PC-3 (cell line): ENCODE measurements around the gene CMSS1. TPM values are rescaled to one million over a fixed set of nuclear protein-coding genes. Genes with fewer than 3 reads are reported as not detected.

ENCODE experiments used
- ATAC-seq: fragments of 200-7000 bp; cut with Tn5 transposase; 2 replicates; pipeline ENCODE4 v1.9.1; 2020; ENCODE audit warnings: mild to moderate bottlenecking, moderate library complexity
- BruUV-seq: library from RNA; stranded (reverse); fragments of 400-500 nt; replicated peaks from 2 replicates; lab custom pipeline; 2021; lab: Mats Ljungman, UMichigan
- CTCF ChIA-PET: fragments of 300-600 bp; sonication (Branson Sonifier 250); formaldehyde crosslinking; loops from one replicate; lab custom pipeline; 2022; ENCODE audit warnings: antibody characterized with exemption; lab: Charles Lee
- POLR2A ChIA-PET: fragments of 300-600 bp; sonication (Branson Sonifier 250); formaldehyde crosslinking; loops from one replicate; lab custom pipeline; 2022; ENCODE audit warnings: antibody characterized with exemption; ENCODE audit not compliant: unreplicated experiment; lab: Charles Lee
- DNase-seq: peaks from one replicate; pipeline ENCODE4 v3.0.0-alpha.2; 2015
- H2AFZ ChIP-seq: fragments of 300-600 bp; sonication (generic); 2 replicates; pipeline ENCODE4 v1.6.0; 2016; ENCODE audit warnings: antibody characterized with exemption, low read length
- H3F3A ChIP-seq: fragments of 300-600 bp; sonication (generic); one replicate; pipeline ENCODE4 v1.6.0; 2017; ENCODE audit warnings: antibody characterized with exemption, low read length, control low read depth, mild to moderate bottlenecking; ENCODE audit not compliant: unreplicated experiment
- H3K27ac ChIP-seq: fragments of 300-600 bp; sonication (generic); 2 replicates; pipeline ENCODE4 v1.5.1; 2016; ENCODE audit warnings: mild to moderate bottlenecking, low read length
- H3K27me3 ChIP-seq: fragments of 300-600 bp; sonication (generic); 2 replicates; pipeline ENCODE4 v1.6.1; 2016; ENCODE audit warnings: low read length, mixed read lengths
- H3K36me3 ChIP-seq: fragments of 300-600 bp; sonication (generic); 2 replicates; pipeline ENCODE4 v1.6.1; 2016; ENCODE audit warnings: low read depth, mixed run types, low read length, mixed read lengths
- H3K4me1 ChIP-seq: fragments of 300-600 bp; sonication (generic); 2 replicates; pipeline ENCODE4 v1.5.1; 2016; ENCODE audit warnings: low read length; ENCODE audit not compliant: insufficient read depth
- H3K4me2 ChIP-seq: fragments of 300-600 bp; sonication (generic); 2 replicates; pipeline ENCODE4 v1.6.0; 2016; ENCODE audit warnings: low read length
- H3K4me3 ChIP-seq: fragments of 300-600 bp; sonication (generic); 2 replicates; pipeline ENCODE4 v1.5.1; 2016; ENCODE audit warnings: mild to moderate bottlenecking, low read length, mixed read lengths
- H3K79me2 ChIP-seq: fragments of 300-600 bp; sonication (generic); 2 replicates; pipeline ENCODE4 v1.6.1; 2017; ENCODE audit warnings: low read length, mixed read lengths
- H3K9ac ChIP-seq: fragments of 300-600 bp; sonication (generic); 2 replicates; pipeline ENCODE4 v1.6.0; 2016; ENCODE audit warnings: mild to moderate bottlenecking, low read length
- H3K9me2 ChIP-seq: fragments of 300-600 bp; sonication (generic); replicated peaks from 2 replicates; pipeline ENCODE4 v1.6.1; 2016; ENCODE audit warnings: mixed run types, low read length, mixed read lengths
- H3K9me3 ChIP-seq: fragments of 300-600 bp; sonication (generic); 2 replicates; pipeline ENCODE4 v1.6.1; 2016; ENCODE audit warnings: low read length, mixed read lengths
- H4K20me1 ChIP-seq: fragments of 300-600 bp; sonication (generic); 2 replicates; pipeline ENCODE4 v1.6.1; 2016; ENCODE audit warnings: low read length, mixed read lengths
- CTCF ChIP-seq: fragments of 300-600 bp; sonication (generic); conservative IDR thresholded peaks from 2 replicates; pipeline ENCODE4 v1.5.1; 2017; ENCODE audit warnings: antibody characterized with exemption, low read depth, mild to moderate bottlenecking, low read length
- EZH2 ChIP-seq: fragments of 300-600 bp; sonication (generic); IDR thresholded peaks from one replicate; pipeline ENCODE4 v1.6.1; 2017; ENCODE audit warnings: antibody characterized with exemption, mild to moderate bottlenecking, low read length; ENCODE audit not compliant: unreplicated experiment
- EZH2phosphoT487 ChIP-seq: fragments of 300-600 bp; sonication (generic); IDR thresholded peaks from 2 replicates; pipeline ENCODE4 v1.6.1; 2018; ENCODE audit warnings: mild to moderate bottlenecking, antibody characterized with exemption, low read length, borderline replicate concordance
- intact Hi-C: fragments of 100-400 bp; cut with micrococcal nuclease; formaldehyde crosslinking; loops from 2 replicates; pipeline ENCODE4 v1.9.0; 2023
- total RNA-seq: library from RNA; depleted of rRNA; stranded (reverse); fragments of >200 nt; gene quantifications from 2 replicates; pipeline ENCODE4 v1.2.3, GENCODE V29; 2014

Gene CMSS1
- total RNA-seq, 1 experiment from 2014 or later: 63.1 TPM

GRCh38 chr3:100057716-100058575, 240.3 kb downstream of the CMSS1 start:
- Histone ChIP-seq H3K36me3 (no peaks in the 10 kb centered on the region), H3K27ac (no peak overlapping the region), H3K4me1 (no peaks in the 10 kb centered on the region), H3K4me2 (no peak overlapping the region), H3K79me2 (no peaks in the 10 kb centered on the region), H3K9me2 (no peaks in the 10 kb centered on the region), H3F3A (no peaks in the 10 kb centered on the region), H4K20me1 (no peaks in the 10 kb centered on the region), H2AFZ (no peak overlapping the region), H3K9ac (no peak overlapping the region), H3K9me3 (no peaks in the 10 kb centered on the region), H3K27me3 (no peaks in the 10 kb centered on the region), H3K4me3 (no peak overlapping the region)
- no TSS peak for BruUV-seq
- TF ChIP-seq EZH2phosphoT487 (no peak), CTCF (no peak), EZH2 (no peak)
- ChIA-PET CTCF (interaction anchor here (0.5 to 1.0 kb wide), 2 partner anchors 11 to 196 kb away, joined by 3 to 7 read pairs; no protein-coding TSS in a partner anchor), POLR2A (interaction anchor here (0.5 to 0.7 kb wide), 4 partner anchors 11 to 250 kb away, joined by 3 read pairs; no protein-coding TSS in a partner anchor)
- intact Hi-C loops: no loop called here
- peak; percentile 45; the same call in 1 of the 2 replicates for ATAC-seq
- DNase-seq: no peak

GRCh38 chr3:100059472-100059871, 241.8 kb downstream of the CMSS1 start:
- Histone ChIP-seq H3K4me2 (no peak overlapping the region), H3K79me2 (no peaks in the 10 kb centered on the region), H3K27ac (no peak overlapping the region), H3K9me2 (no peaks in the 10 kb centered on the region), H3K9me3 (no peaks in the 10 kb centered on the region), H3K27me3 (no peaks in the 10 kb centered on the region), H2AFZ (no peak overlapping the region), H3F3A (no peaks in the 10 kb centered on the region), H3K4me3 (no peak overlapping the region), H3K36me3 (no peaks in the 10 kb centered on the region), H4K20me1 (no peaks in the 10 kb centered on the region), H3K4me1 (peaks cover 8% of the 10 kb centered on the region; the same call in 1 of the 2 replicates), H3K9ac (no peak overlapping the region)
- CTCF ChIA-PET: no interaction called here
- POLR2A ChIA-PET: no interaction called here
- ATAC-seq (no peak), DNase-seq (no peak)
- no TSS peak for BruUV-seq
- TF ChIP-seq EZH2: no peak
- no peak for TF ChIP-seq EZH2phosphoT487
- TF ChIP-seq CTCF: no peak
- intact Hi-C loops: no loop called here
